A673 (cell line): ENCODE measurements around the gene KRT33B. TPM values are rescaled to one million over a fixed set of nuclear protein-coding genes. Genes with fewer than 3 reads are reported as not detected.

ENCODE experiments used
- BruUV-seq: library from RNA; stranded (reverse); fragments of 400-500 nt; replicated peaks from 2 replicates; lab custom pipeline; 2021; lab: Mats Ljungman, UMichigan
- CTCF ChIA-PET: fragments of 300-600 bp; sonication (Branson Sonifier 250); formaldehyde crosslinking; loops from one replicate; lab custom pipeline; 2022; ENCODE audit warnings: antibody characterized with exemption; lab: Charles Lee
- POLR2A ChIA-PET: fragments of 300-600 bp; sonication (Branson Sonifier 250); formaldehyde crosslinking; loops from one replicate; lab custom pipeline; 2022; ENCODE audit warnings: antibody characterized with exemption; ENCODE audit not compliant: low non-redundant PET; lab: Charles Lee
- DNase-seq: peaks from one replicate; pipeline ENCODE4 v3.0.0-alpha.2; 2015; ENCODE audit warnings: low spot score
- H3K27ac ChIP-seq: fragments of 200-600 bp; sonication (generic); 2 replicates; pipeline ENCODE4 v1.5.1; 2016; ENCODE audit warnings: mixed run types, low read depth, mild to moderate bottlenecking, mixed read lengths, antibody characterized with exemption, low read length; ENCODE audit not compliant: poor library complexity, severe bottlenecking
- H3K27me3 ChIP-seq: fragments of 200-600 bp; sonication (generic); replicated peaks from 2 replicates; pipeline ENCODE4 v1.6.1; 2017; ENCODE audit warnings: mixed run types, low read depth, mild to moderate bottlenecking, mixed read lengths, antibody characterized with exemption, low read length; ENCODE audit not compliant: insufficient read depth, poor library complexity
- H3K36me3 ChIP-seq: fragments of 200-600 bp; sonication (generic); 2 replicates; pipeline ENCODE4 v1.6.1; 2016; ENCODE audit warnings: mixed run types, mild to moderate bottlenecking, mixed read lengths, antibody characterized with exemption, low read length; ENCODE audit not compliant: insufficient read depth, poor library complexity, severe bottlenecking
- H3K4me1 ChIP-seq: fragments of 200-600 bp; sonication (generic); 2 replicates; pipeline ENCODE4 v1.6.1; 2017; ENCODE audit warnings: mixed run types, mild to moderate bottlenecking, mixed read lengths, antibody characterized with exemption, low read length; ENCODE audit not compliant: insufficient read depth, poor library complexity, severe bottlenecking
- H3K4me3 ChIP-seq: fragments of 200-600 bp; sonication (generic); 2 replicates; pipeline ENCODE4 v1.5.1; 2016; ENCODE audit warnings: low read depth, mixed run types, mild to moderate bottlenecking, mixed read lengths, low read length; ENCODE audit not compliant: poor library complexity, severe bottlenecking
- H3K9me3 ChIP-seq: fragments of 200-600 bp; sonication (generic); 2 replicates; pipeline ENCODE4 v1.6.1; 2016; ENCODE audit warnings: mixed run types, low read depth, mild to moderate bottlenecking, mixed read lengths, antibody characterized with exemption, low read length; ENCODE audit not compliant: poor library complexity, severe bottlenecking
- EZH2 ChIP-seq: fragments of 200-600 bp; sonication (generic); IDR thresholded peaks from 2 replicates; pipeline ENCODE4 v1.6.1; 2017; ENCODE audit warnings: borderline replicate concordance, low read depth, mild to moderate bottlenecking, mixed read lengths, antibody characterized with exemption, low read length; ENCODE audit not compliant: poor library complexity, severe bottlenecking
- intact Hi-C: fragments of 100-400 bp; cut with micrococcal nuclease; formaldehyde crosslinking; loops from one replicate; pipeline ENCODE4 v1.10.0; 2022; ENCODE audit not compliant: unreplicated experiment
- total RNA-seq: library from RNA; stranded (reverse); gene quantifications from 2 replicates; pipeline ENCODE4 v1.2.3, GENCODE V29; 2021
- TF ChIP-seq, protein P1 (sequence below): fragments of 300-800, 200-600 bp; sonication (generic); conservative IDR thresholded peaks from 2 replicates; pipeline ENCODE4 v1.5.1; 2017; ENCODE audit warnings: low read depth, mild to moderate bottlenecking, antibody characterized with exemption, low read length, moderate library complexity, mixed read lengths

Gene KRT33B
- total RNA-seq, 1 experiment from 2014 or later: not detected

DNA sequence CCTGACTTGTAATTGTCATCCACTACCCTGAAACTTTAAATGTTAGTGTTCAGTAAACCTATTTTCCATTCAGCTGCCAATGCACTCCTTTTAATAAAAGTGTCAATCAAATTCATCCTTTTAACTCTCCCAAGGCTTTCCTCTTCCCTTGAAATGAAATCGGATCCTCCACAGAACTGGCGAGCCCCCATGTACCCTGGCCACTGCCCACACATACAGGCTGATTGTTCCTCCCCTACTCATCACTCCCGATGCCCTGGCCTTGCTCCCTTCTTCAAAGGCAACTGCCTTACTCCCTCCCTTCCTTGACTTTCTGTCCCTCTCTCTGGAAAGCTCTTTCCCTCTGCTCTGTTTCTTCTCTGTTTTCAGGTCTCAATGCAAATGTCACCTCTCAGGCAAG is 26.6 kb downstream of the KRT33B start:
- no TSS peak for BruUV-seq
- no peak overlapping the region for H3K27ac ChIP-seq
- no peaks in the 10 kb centered on the region for H3K27me3 ChIP-seq
- peaks cover 12% of the 10 kb centered on the region for H3K4me1 ChIP-seq
- no peaks in the 10 kb centered on the region for H3K9me3 ChIP-seq
- intact Hi-C loops: no loop called here
- no peak for DNase-seq
- ChIA-PET POLR2A (no interaction called here), CTCF (no interaction called here)
- TF ChIP-seq, protein P1, sequence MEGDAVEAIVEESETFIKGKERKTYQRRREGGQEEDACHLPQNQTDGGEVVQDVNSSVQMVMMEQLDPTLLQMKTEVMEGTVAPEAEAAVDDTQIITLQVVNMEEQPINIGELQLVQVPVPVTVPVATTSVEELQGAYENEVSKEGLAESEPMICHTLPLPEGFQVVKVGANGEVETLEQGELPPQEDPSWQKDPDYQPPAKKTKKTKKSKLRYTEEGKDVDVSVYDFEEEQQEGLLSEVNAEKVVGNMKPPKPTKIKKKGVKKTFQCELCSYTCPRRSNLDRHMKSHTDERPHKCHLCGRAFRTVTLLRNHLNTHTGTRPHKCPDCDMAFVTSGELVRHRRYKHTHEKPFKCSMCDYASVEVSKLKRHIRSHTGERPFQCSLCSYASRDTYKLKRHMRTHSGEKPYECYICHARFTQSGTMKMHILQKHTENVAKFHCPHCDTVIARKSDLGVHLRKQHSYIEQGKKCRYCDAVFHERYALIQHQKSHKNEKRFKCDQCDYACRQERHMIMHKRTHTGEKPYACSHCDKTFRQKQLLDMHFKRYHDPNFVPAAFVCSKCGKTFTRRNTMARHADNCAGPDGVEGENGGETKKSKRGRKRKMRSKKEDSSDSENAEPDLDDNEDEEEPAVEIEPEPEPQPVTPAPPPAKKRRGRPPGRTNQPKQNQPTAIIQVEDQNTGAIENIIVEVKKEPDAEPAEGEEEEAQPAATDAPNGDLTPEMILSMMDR: no peak
- TF ChIP-seq EZH2: no peak
- no peak overlapping the region for H3K4me3 ChIP-seq
- H3K36me3 ChIP-seq: no peaks in the 10 kb centered on the region

DNA sequence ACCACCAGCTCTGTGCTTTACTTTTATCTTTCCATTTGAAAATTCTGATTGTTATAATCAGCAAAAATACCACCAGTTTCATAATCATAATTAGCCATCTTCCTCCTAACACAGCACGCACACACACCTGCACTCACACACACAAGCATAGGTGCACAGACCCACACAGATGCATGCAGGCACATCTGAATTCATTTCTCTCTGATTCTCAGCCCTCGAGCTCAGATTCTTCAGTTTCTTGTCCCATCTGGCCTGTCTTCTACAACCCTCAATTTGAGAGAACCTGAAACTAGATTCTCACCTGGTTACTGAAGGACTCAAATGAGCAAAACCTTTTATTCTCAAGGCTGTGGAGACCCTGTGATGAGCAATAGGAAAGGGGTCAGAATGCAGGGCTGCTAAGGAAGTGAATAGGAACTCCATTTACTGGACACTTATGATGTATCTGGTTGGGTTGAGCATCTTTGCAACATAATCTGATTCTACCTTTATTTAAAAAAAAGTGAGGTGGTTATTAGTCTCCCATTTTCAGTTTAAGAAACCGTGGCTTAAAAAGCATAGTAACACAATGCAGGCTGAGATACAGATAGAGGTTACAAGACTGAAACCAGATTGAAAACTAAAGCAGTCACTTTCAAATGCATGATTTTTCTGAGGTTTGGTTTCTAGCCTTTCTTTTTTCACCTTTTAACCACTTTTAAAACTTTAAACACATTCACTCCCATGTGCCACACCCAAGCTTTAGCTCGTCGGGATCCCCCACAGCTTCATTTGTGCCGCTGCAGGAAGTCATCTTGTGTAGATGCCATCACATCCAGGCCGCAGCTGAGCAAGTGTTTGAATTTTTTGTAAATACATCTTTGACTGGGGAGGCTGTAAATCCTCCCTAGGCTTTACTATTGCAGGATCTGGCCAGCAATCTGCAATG is 28.4 kb downstream of the KRT33B start:
- no peak overlapping the region for H3K4me3 ChIP-seq
- no peaks in the 10 kb centered on the region for H3K9me3 ChIP-seq
- intact Hi-C loops: no loop called here
- no peak for TF ChIP-seq EZH2
- TF ChIP-seq, protein P1: no peak
- H3K4me1 ChIP-seq: peaks cover 12% of the 10 kb centered on the region
- no peak for DNase-seq
- CTCF ChIA-PET: no interaction called here
- H3K27ac ChIP-seq: no peak overlapping the region
- BruUV-seq: no TSS peak
- no peaks in the 10 kb centered on the region for H3K27me3 ChIP-seq
- POLR2A ChIA-PET: no interaction called here
- no peaks in the 10 kb centered on the region for H3K36me3 ChIP-seq

DNA sequence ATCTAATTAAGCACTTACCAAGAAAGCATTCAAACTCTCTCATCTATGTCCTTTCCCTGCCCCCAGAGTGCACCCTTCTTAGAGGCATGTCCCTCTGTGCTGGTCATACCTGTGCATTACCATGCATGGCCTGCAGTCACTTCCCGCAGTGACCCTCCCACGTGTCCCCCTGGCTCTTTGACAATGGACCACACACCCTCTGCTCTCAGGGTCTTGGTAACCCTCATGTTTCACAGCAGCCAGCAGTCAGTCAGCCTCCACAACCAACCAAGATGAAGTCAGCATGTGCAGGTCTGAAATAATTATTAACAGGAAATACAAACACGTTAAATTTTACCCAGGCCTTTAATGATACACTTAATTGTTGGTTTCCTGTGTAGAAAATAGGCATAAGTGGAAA is 29.1 kb downstream of the KRT33B start:
- H3K4me1 ChIP-seq: peaks cover 12% of the 10 kb centered on the region
- DNase-seq: peak; percentile 3
- no TSS peak for BruUV-seq
- intact Hi-C loops: no loop called here
- no peaks in the 10 kb centered on the region for H3K27me3 ChIP-seq
- TF ChIP-seq, protein P1: no peak
- TF ChIP-seq EZH2: no peak
- H3K4me3 ChIP-seq: no peak overlapping the region
- ChIA-PET CTCF (no interaction called here), POLR2A (no interaction called here)
- no peaks in the 10 kb centered on the region for H3K36me3 ChIP-seq
- no peak overlapping the region for H3K27ac ChIP-seq
- H3K9me3 ChIP-seq: no peaks in the 10 kb centered on the region
